Astrocyte (in vitro differentiated cells and primary cell): ENCODE results near the gene NFIA.

Source experiments
- CTCF ChIP-seq: IDR thresholded peaks from 2 replicates; pipeline ENCODE4 v1.5.1; 2011; ENCODE audit warnings: low read depth, mild to moderate bottlenecking, inconsistent platforms, low read length, moderate library complexity; ENCODE audit not compliant: insufficient read depth
- EZH2 ChIP-seq: IDR thresholded peaks from 2 replicates; pipeline ENCODE4 v1.6.1; 2012; ENCODE audit warnings: mild to moderate bottlenecking, low read length, inconsistent platforms; ENCODE audit not compliant: insufficient read depth

GRCh38 chr1:61277121-61277690 lies 194.8 kb downstream of the NFIA start:
- TF ChIP-seq CTCF (no peak), EZH2 (no peak)
